IMR-90 (cell line): ENCODE results near the gene RAPGEF5. TPM values are rescaled to one million over a fixed set of nuclear protein-coding genes. Genes with fewer than 3 reads are reported as not detected.

Source experiments
- ATAC-seq: fragments of 200-7000 bp; cut with Tn5 transposase; 2 replicates; pipeline ENCODE4 v1.9.1; 2020; ENCODE audit warnings: low read depth, mild to moderate bottlenecking, moderate library complexity
- BruUV-seq: library from RNA; stranded (reverse); fragments of 400-500 nt; replicated peaks from 2 replicates; lab custom pipeline; 2021; lab: Mats Ljungman, UMichigan
- CTCF ChIA-PET: fragments of 300-600 bp; formaldehyde crosslinking; extraction: SDS; loops from one replicate; lab custom pipeline; 2021; ENCODE audit warnings: antibody characterized with exemption; lab: Yijun Ruan, JAX
- POLR2A ChIA-PET: fragments of 300-600 bp; sonication (Branson Sonifier 250); formaldehyde crosslinking; loops from one replicate; lab custom pipeline; 2022; ENCODE audit warnings: antibody characterized with exemption; ENCODE audit not compliant: unreplicated experiment; lab: Charles Lee
- DNase-seq: peaks from one replicate; pipeline ENCODE4 v3.0.0; 2013
- H2AFZ ChIP-seq: replicated peaks from 2 replicates; pipeline ENCODE3; 2013; ENCODE audit warnings: low read length, mild to moderate bottlenecking; ENCODE audit not compliant: poor library complexity
- H2AK5ac ChIP-seq: 2 replicates; pipeline ENCODE4 v1.6.1; 2013; ENCODE audit warnings: low read depth, low read length, inconsistent platforms
- H2AK9ac ChIP-seq: replicated peaks from 2 replicates; pipeline ENCODE3; 2013; ENCODE audit warnings: mild to moderate bottlenecking, low read depth, low read length, moderate library complexity; ENCODE audit not compliant: poor library complexity
- H2BK120ac ChIP-seq: 2 replicates; pipeline ENCODE4 v1.6.1; 2013; ENCODE audit warnings: low read depth, low read length, inconsistent platforms
- H2BK15ac ChIP-seq: 3 replicates; pipeline ENCODE4 v1.6.1; 2013; ENCODE audit warnings: low read depth, low read length, inconsistent platforms
- H2BK20ac ChIP-seq: 2 replicates; pipeline ENCODE4 v1.6.1; 2013; ENCODE audit warnings: low read depth, mild to moderate bottlenecking, inconsistent platforms, low read length, moderate library complexity
- H2BK5ac ChIP-seq: 2 replicates; pipeline ENCODE4 v1.6.1; 2013; ENCODE audit warnings: mild to moderate bottlenecking, low read depth, low read length, inconsistent platforms; ENCODE audit not compliant: poor library complexity, severe bottlenecking
- H3K14ac ChIP-seq: replicated peaks from 2 replicates; pipeline ENCODE4 v1.6.1; 2013; ENCODE audit warnings: low read depth, low read length, inconsistent platforms
- H3K18ac ChIP-seq: 2 replicates; pipeline ENCODE4 v1.6.1; 2013; ENCODE audit warnings: low read depth, low read length, control low read depth
- H3K23ac ChIP-seq: 2 replicates; pipeline ENCODE4 v1.6.1; 2013; ENCODE audit warnings: low read depth, low read length, inconsistent platforms
- H3K27ac ChIP-seq: 2 replicates; pipeline ENCODE4 v1.5.1; 2013; ENCODE audit warnings: mild to moderate bottlenecking, control low read depth, low read length; ENCODE audit not compliant: insufficient read depth
- H3K27me3 ChIP-seq: 2 replicates; pipeline ENCODE4 v1.6.1; 2013; ENCODE audit warnings: low read length; ENCODE audit not compliant: control insufficient read depth, insufficient read depth
- H3K36me3 ChIP-seq: 2 replicates; pipeline ENCODE4 v1.6.1; 2013; ENCODE audit warnings: low read length, mixed read lengths; ENCODE audit not compliant: control insufficient read depth, insufficient read depth
- H3K4ac ChIP-seq: 2 replicates; pipeline ENCODE4 v1.6.1; 2013; ENCODE audit warnings: low read depth, low read length, inconsistent platforms
- H3K4me1 ChIP-seq: 2 replicates; pipeline ENCODE4 v1.6.1; 2013; ENCODE audit warnings: low read length, mixed read lengths; ENCODE audit not compliant: control insufficient read depth, insufficient read depth
- H3K4me2 ChIP-seq: 2 replicates; pipeline ENCODE4 v1.6.1; 2013; ENCODE audit warnings: low read depth, mild to moderate bottlenecking, control low read depth, low read length, moderate library complexity
- H3K4me3 ChIP-seq: 2 replicates; pipeline ENCODE4 v1.5.1; 2013; ENCODE audit warnings: low read depth, mild to moderate bottlenecking, control low read depth, low read length, moderate library complexity; ENCODE audit not compliant: insufficient read depth
- H3K56ac ChIP-seq: 2 replicates; pipeline ENCODE4 v1.6.1; 2013; ENCODE audit warnings: low read length, inconsistent platforms; ENCODE audit not compliant: insufficient read depth; ENCODE audit errors: extremely low read depth
- H3K79me1 ChIP-seq, 2 experiments: 2 replicates each; pipeline ENCODE4 v1.6.1; 2013; ENCODE audit warnings: low read length in 2 of 2, inconsistent platforms in 1 of 2, low read depth in 1 of 2
- H3K9ac ChIP-seq: 2 replicates; pipeline ENCODE4 v1.6.1; 2013; ENCODE audit warnings: low read depth, low read length, control low read depth
- H3K9me1 ChIP-seq: 2 replicates; pipeline ENCODE4 v1.6.1; 2013; ENCODE audit warnings: low read length, inconsistent platforms; ENCODE audit not compliant: insufficient read depth
- H3K9me3 ChIP-seq: 2 replicates; pipeline ENCODE4 v1.6.1; 2013; ENCODE audit warnings: low read length; ENCODE audit not compliant: control insufficient read depth, insufficient read depth
- H4K20me1 ChIP-seq: 2 replicates; pipeline ENCODE4 v1.6.1; 2013; ENCODE audit warnings: low read length, inconsistent platforms; ENCODE audit not compliant: insufficient read depth
- H4K5ac ChIP-seq: 2 replicates; pipeline ENCODE4 v1.6.1; 2013; ENCODE audit warnings: mild to moderate bottlenecking, low read depth, low read length, control low read depth
- H4K8ac ChIP-seq, 2 experiments: 2 replicates each; pipeline ENCODE4 v1.6.1; 2013; ENCODE audit warnings: low read depth in 2 of 2, low read length in 2 of 2, control low read depth in 1 of 2, inconsistent platforms in 1 of 2
- H4K91ac ChIP-seq: 2 replicates; pipeline ENCODE4 v1.6.1; 2013; ENCODE audit warnings: low read depth, low read length, inconsistent platforms; ENCODE audit not compliant: insufficient read depth
- BHLHE40 ChIP-seq: fragments of 150-350 bp; IDR thresholded peaks from 2 replicates; pipeline ENCODE4 v1.6.1; 2016; ENCODE audit warnings: mild to moderate bottlenecking, low read depth, low read length
- CEBPB ChIP-seq: IDR thresholded peaks from 2 replicates; pipeline ENCODE4 v1.6.1; 2012; ENCODE audit warnings: low read depth, low read length, improper control_type of control experiment
- CHD1 ChIP-seq: IDR thresholded peaks from 2 replicates; pipeline ENCODE4 v1.6.1; 2012; ENCODE audit warnings: low read depth, low read length, improper control_type of control experiment
- FOS ChIP-seq: fragments of 150-350 bp; IDR thresholded peaks from 2 replicates; pipeline ENCODE4 v1.6.1; 2016; ENCODE audit warnings: low read depth, low read length
- MAFK ChIP-seq: IDR thresholded peaks from 2 replicates; pipeline ENCODE4 v1.6.1; 2012; ENCODE audit warnings: low read depth, low read length, improper control_type of control experiment
- MAZ ChIP-seq: IDR thresholded peaks from 2 replicates; pipeline ENCODE4 v1.6.1; 2012; ENCODE audit warnings: low read depth, mild to moderate bottlenecking, low read length, improper control_type of control experiment, moderate library complexity, borderline replicate concordance
- MXI1 ChIP-seq: IDR thresholded peaks from 2 replicates; pipeline ENCODE4 v1.6.1; 2012; ENCODE audit warnings: low read depth, mild to moderate bottlenecking, low read length, moderate library complexity, borderline replicate concordance
- NFE2L2 ChIP-seq: fragments of 150-350 bp; IDR thresholded peaks from 2 replicates; pipeline ENCODE4 v1.6.1; 2016; ENCODE audit warnings: low read depth, mild to moderate bottlenecking, low read length
- POLR2A ChIP-seq: IDR thresholded peaks from 2 replicates; pipeline ENCODE4 v1.6.1; 2012; ENCODE audit warnings: mild to moderate bottlenecking, low read depth, low read length
- RAD21 ChIP-seq: IDR thresholded peaks from 2 replicates; pipeline ENCODE4 v1.6.1; 2012; ENCODE audit warnings: low read length, improper control_type of control experiment
- RCOR1 ChIP-seq: IDR thresholded peaks from 2 replicates; pipeline ENCODE4 v1.6.1; 2012; ENCODE audit warnings: mild to moderate bottlenecking, low read length, improper control_type of control experiment; ENCODE audit not compliant: insufficient replicate concordance
- RFX5 ChIP-seq: IDR thresholded peaks from 2 replicates; pipeline ENCODE4 v1.8.0; 2012; ENCODE audit warnings: low read depth, mild to moderate bottlenecking, low read length, moderate library complexity
- SMC3 ChIP-seq: fragments of 150-350 bp; IDR thresholded peaks from 2 replicates; pipeline ENCODE4 v1.6.1; 2016; ENCODE audit warnings: low read depth, mild to moderate bottlenecking, antibody characterized with exemption, low read length, moderate library complexity
- WGBS, 2 experiments: methylation state at CpG; one replicate each; pipeline versions ENCODE4 v1.1.5 to v1.1.7; 2013; ENCODE audit warnings: missing lambda C conversion rate in 2 of 2; ENCODE audit not compliant: insufficient read length in 1 of 2; ENCODE audit errors: extremely low coverage in 2 of 2; 5-methylcytosine and 5-hydroxymethylcytosine counted together
- dilution Hi-C: fragments of 300-500 bp; cut with HindIII; formaldehyde crosslinking; loops from one replicate; pipeline ENCODE4 v1.14.3; 2018; ENCODE audit warnings: low sequenced_read_pairs; ENCODE audit not compliant: unreplicated experiment
- in situ Hi-C: fragments of 300-500 bp; cut with MboI; formaldehyde crosslinking; loops from 3 replicates; pipeline ENCODE4 v1.14.3; 2019; ENCODE audit warnings: low sequenced_read_pairs, inconsistent platforms, mixed read lengths
- intact Hi-C: fragments of 100-400 bp; cut with micrococcal nuclease; formaldehyde crosslinking; loops from 2 replicates; pipeline ENCODE4 v1.10.0; 2022
- polyA plus RNA-seq, 3 experiments: library from polyadenylated mRNA; depleted of rRNA; stranded (reverse); fragments of >200 nt; gene quantifications; 2 replicates each; pipeline ENCODE4 v1.2.3, GENCODE V29; 2012; ENCODE audit warnings: low replicate concordance in 1 of 3
- total RNA-seq: library from RNA; depleted of rRNA; stranded (reverse); fragments of >200 nt; gene quantifications from 2 replicates; pipeline ENCODE4 v1.2.3, GENCODE V29; 2012
- TF ChIP-seq, protein P1 (sequence below): fragments of 150-350 bp; IDR thresholded peaks from 2 replicates; pipeline ENCODE4 v1.6.1; 2017; ENCODE audit warnings: mild to moderate bottlenecking, antibody characterized with exemption, low read length, low read depth
- TF ChIP-seq, protein P2 (sequence below): conservative IDR thresholded peaks from 2 replicates; pipeline ENCODE4 v1.5.1; 2012; ENCODE audit warnings: mild to moderate bottlenecking, low read depth, low read length, improper control_type of control experiment
- TF ChIP-seq, protein P3 (sequence below): fragments of 150-350 bp; IDR thresholded peaks from 2 replicates; pipeline ENCODE4 v1.6.1; 2016; ENCODE audit warnings: low read depth, mild to moderate bottlenecking, low read length, moderate library complexity, borderline replicate concordance

RAPGEF5 gene
- total and polyA plus RNA-seq, 2 of the 4 experiments (the other 2 are of a cell fraction) = 0.05 to 0.18 TPM

DNA sequence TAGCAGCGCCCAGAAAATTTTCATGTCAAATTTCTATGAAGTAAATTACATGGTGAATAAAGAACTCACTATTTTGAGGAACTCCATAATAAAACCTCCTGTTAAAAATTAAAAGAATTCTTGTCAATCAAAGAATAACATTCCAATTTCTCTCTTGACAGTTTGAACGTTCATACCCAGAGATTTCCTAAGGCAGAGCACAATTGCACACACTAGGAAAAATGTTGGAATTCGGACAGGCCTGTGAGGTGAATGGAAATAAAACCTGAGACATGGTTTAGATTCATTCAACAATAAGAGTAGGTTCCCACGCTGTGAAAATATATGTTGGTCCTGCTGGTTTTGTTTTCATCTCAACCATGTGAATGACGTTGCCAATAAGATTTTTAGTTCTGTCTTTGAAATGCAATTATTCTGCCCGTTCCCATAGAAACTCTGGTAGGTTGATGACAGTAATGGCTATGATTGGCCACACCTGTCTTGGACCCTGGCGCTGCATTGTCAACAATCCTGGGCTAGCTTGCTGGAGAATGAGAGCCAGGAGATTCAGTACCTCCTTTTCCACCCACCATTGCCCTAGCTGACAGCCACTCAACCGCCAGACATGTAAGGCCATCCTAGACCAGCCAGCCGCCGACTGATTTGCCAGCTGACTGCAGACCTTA, 43.3 kb upstream of the RAPGEF5 start:
- dilution Hi-C loops (no loop called here), in situ Hi-C loops (no loop called here), intact Hi-C loops (no loop called here)
- Histone ChIP-seq H4K8ac (no peak overlapping the region), H3K23ac (no peak overlapping the region), H2BK20ac (no peak overlapping the region), H2BK5ac (no peak overlapping the region), H3K9me1 (no peaks in the 10 kb centered on the region), H2BK15ac (no peak overlapping the region), H4K91ac (no peak overlapping the region), H4K20me1 (no peaks in the 10 kb centered on the region), H3K4me2 (no peak overlapping the region), H3K4ac (no peak overlapping the region), H2BK120ac (no peak overlapping the region), H3K9ac (no peak overlapping the region), H2AK9ac (no peak overlapping the region), H2AFZ (no peak overlapping the region), H3K79me1 (no peaks in the 10 kb centered on the region), H2AK5ac (no peak overlapping the region), H3K14ac (no peak overlapping the region), H3K9me3 (no peaks in the 10 kb centered on the region), H3K4me1 (no peaks in the 10 kb centered on the region), H3K18ac (no peak overlapping the region), H3K36me3 (no peaks in the 10 kb centered on the region), H3K27ac (no peak overlapping the region), H3K56ac (no peak overlapping the region), H4K5ac (no peak overlapping the region), H3K27me3 (no peaks in the 10 kb centered on the region), H3K4me3 (no peak overlapping the region)
- BruUV-seq = no TSS peak
- CTCF ChIA-PET = no interaction called here
- POLR2A ChIA-PET = no interaction called here
- DNase-seq (no peak), ATAC-seq (no peak)
- 59% methylated on average over 3 of the region's 10 CpGs; no CpG with 5 or more reads in 1 of the 2 experiments for WGBS, 2 experiments
- TF ChIP-seq SMC3 = no peak
- TF ChIP-seq RAD21 = no peak
- TF ChIP-seq CEBPB = no peak
- no peak for TF ChIP-seq RFX5
- no peak for TF ChIP-seq POLR2A
- no peak for TF ChIP-seq MXI1
- TF ChIP-seq, protein P1, sequence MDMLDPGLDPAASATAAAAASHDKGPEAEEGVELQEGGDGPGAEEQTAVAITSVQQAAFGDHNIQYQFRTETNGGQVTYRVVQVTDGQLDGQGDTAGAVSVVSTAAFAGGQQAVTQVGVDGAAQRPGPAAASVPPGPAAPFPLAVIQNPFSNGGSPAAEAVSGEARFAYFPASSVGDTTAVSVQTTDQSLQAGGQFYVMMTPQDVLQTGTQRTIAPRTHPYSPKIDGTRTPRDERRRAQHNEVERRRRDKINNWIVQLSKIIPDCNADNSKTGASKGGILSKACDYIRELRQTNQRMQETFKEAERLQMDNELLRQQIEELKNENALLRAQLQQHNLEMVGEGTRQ = no peak
- TF ChIP-seq, protein P2, sequence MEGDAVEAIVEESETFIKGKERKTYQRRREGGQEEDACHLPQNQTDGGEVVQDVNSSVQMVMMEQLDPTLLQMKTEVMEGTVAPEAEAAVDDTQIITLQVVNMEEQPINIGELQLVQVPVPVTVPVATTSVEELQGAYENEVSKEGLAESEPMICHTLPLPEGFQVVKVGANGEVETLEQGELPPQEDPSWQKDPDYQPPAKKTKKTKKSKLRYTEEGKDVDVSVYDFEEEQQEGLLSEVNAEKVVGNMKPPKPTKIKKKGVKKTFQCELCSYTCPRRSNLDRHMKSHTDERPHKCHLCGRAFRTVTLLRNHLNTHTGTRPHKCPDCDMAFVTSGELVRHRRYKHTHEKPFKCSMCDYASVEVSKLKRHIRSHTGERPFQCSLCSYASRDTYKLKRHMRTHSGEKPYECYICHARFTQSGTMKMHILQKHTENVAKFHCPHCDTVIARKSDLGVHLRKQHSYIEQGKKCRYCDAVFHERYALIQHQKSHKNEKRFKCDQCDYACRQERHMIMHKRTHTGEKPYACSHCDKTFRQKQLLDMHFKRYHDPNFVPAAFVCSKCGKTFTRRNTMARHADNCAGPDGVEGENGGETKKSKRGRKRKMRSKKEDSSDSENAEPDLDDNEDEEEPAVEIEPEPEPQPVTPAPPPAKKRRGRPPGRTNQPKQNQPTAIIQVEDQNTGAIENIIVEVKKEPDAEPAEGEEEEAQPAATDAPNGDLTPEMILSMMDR = no peak
- no peak for TF ChIP-seq RCOR1
- no peak for TF ChIP-seq FOS
- TF ChIP-seq CHD1 = no peak
- TF ChIP-seq, protein P3, sequence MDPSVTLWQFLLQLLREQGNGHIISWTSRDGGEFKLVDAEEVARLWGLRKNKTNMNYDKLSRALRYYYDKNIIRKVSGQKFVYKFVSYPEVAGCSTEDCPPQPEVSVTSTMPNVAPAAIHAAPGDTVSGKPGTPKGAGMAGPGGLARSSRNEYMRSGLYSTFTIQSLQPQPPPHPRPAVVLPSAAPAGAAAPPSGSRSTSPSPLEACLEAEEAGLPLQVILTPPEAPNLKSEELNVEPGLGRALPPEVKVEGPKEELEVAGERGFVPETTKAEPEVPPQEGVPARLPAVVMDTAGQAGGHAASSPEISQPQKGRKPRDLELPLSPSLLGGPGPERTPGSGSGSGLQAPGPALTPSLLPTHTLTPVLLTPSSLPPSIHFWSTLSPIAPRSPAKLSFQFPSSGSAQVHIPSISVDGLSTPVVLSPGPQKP = no peak
- no peak for TF ChIP-seq BHLHE40
- TF ChIP-seq NFE2L2 = no peak
- no peak for TF ChIP-seq MAFK
- TF ChIP-seq MAZ = no peak
